ENCODE measurements around the gene XPO6. TPM values are rescaled to one million over a fixed set of nuclear protein-coding genes. Genes with fewer than 3 reads are reported as not detected.

Gene XPO6
- total RNA-seq, 4 donors from 2014 or later = 72.9 to 251 (median 86.4) TPM

DNA sequence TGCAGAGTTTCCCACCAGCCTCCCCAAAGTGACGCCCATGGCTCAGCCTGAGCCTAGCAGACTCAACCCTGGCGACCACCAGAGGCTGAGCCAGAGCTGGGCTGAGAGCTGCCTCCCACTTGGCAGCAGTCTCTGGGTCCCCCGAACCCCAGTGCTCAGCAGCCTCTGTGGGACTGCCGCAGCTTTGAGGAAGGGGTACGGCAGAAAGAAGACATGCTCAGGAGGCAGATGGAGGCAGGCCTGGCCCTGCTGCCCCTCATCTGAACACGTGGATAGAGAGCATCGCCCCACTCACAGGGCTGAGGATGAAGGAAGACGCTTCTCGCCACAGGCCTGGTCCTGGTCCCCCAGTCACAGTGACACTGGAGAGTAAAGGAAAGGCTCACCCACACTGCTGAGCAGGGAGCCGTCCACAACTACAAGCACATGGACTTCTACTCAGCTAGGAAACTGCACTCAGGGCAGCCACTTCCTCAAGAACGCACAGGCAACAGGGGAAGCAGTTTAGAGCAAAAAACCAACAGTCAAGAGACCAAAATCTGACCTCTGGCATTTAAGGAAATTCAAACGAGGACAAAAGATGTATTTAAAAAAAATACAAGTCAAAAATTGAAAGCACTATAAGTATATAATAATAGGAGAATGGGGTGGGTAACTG lies 103.0 kb downstream of the XPO6 start:
- H3K9me3 ChIP-seq = no peaks in the 10 kb centered on the region
- TF ChIP-seq, protein P1, sequence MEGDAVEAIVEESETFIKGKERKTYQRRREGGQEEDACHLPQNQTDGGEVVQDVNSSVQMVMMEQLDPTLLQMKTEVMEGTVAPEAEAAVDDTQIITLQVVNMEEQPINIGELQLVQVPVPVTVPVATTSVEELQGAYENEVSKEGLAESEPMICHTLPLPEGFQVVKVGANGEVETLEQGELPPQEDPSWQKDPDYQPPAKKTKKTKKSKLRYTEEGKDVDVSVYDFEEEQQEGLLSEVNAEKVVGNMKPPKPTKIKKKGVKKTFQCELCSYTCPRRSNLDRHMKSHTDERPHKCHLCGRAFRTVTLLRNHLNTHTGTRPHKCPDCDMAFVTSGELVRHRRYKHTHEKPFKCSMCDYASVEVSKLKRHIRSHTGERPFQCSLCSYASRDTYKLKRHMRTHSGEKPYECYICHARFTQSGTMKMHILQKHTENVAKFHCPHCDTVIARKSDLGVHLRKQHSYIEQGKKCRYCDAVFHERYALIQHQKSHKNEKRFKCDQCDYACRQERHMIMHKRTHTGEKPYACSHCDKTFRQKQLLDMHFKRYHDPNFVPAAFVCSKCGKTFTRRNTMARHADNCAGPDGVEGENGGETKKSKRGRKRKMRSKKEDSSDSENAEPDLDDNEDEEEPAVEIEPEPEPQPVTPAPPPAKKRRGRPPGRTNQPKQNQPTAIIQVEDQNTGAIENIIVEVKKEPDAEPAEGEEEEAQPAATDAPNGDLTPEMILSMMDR (IDR thresholded peaks at IDR 0.05) = no peak
- TF ChIP-seq POLR2A (IDR thresholded peaks at IDR 0.05) = no peak
- H3K27me3 ChIP-seq = no peaks in the 10 kb centered on the region
- H3K36me3 ChIP-seq = no peaks in the 10 kb centered on the region
- no peak overlapping the region for H3K4me3 ChIP-seq
- H3K27ac ChIP-seq = no peak overlapping the region
- intact Hi-C loops (cut with DNase I; ENCODE audit: low total_unique reads) = no loop called here
- DNase-seq = no peak
- H3K4me1 ChIP-seq = no peaks in the 10 kb centered on the region

DNA sequence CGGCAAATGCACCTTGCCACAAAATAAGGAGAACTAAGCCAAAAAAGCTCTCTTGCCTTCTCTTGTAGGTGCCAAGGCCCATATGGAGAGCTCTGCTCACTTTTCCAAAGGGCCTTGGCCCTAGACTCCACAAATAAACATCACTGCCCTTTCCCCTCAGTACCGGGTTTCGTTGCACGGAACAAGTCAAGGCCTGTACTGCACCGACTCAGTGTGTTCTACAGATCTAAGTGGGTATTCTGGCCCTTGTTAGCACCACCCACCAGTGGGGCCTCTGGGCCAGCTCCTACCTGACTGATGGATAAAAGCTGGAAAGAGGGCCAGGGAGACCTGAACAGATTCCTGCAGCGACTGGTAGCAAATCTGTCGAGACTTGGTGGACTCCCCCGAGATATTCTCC lies 104.5 kb downstream of the XPO6 start:
- H3K4me3 ChIP-seq = no peak overlapping the region
- H3K27me3 ChIP-seq = no peaks in the 10 kb centered on the region
- H3K36me3 ChIP-seq = no peaks in the 10 kb centered on the region
- H3K4me1 ChIP-seq = no peaks in the 10 kb centered on the region
- H3K9me3 ChIP-seq = no peaks in the 10 kb centered on the region
- no peak for DNase-seq
- intact Hi-C loops (cut with DNase I; ENCODE audit: low total_unique reads) = no loop called here
- H3K27ac ChIP-seq = no peak overlapping the region
- TF ChIP-seq, protein P1 (IDR thresholded peaks at IDR 0.05) = no peak
- TF ChIP-seq POLR2A (IDR thresholded peaks at IDR 0.05) = no peak

DNA sequence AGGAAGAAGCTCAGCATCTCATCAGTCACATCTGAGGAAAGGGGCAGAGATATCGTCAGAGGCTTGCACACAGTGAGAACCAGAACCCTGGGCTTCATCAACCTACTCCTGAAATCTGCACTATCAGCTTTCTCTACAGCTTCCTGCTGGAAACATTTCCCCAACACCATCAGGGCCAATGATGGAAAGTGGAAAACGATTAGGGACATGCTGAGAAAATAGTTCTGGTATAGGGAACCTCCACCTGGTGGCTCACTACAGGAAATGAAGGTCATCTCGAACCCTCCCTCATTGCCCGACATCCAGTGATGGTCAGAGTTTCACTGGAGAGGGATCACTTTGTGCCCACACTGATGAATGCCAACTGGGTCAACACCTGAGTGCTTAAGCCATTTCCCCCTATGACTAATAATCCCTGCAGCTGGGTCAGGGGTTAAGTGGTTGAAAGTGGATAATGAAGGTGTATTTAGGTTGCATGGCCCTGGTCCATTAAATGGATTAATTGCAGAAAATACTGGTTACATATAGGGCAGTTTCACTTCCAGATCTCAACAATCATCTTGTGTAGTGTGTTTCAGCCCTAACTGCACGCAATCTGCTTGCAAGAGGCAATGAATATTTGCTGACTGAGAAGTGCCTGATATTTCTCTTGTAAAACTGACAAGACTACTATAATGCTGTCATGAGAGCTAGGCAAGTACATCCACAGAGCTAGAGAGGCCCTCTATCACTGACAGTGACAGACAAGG lies 105.1 kb downstream of the XPO6 start:
- Histone ChIP-seq H3K36me3 (no peaks in the 10 kb centered on the region), H3K27ac (no peak overlapping the region), H3K4me3 (no peak overlapping the region), H3K4me1 (no peaks in the 10 kb centered on the region), H3K27me3 (no peaks in the 10 kb centered on the region), H3K9me3 (no peaks in the 10 kb centered on the region)
- TF ChIP-seq, protein P1 (IDR thresholded peaks at IDR 0.05) = no peak
- TF ChIP-seq POLR2A (IDR thresholded peaks at IDR 0.05) = no peak
- DNase-seq = no peak
- intact Hi-C loops (cut with DNase I; ENCODE audit: low total_unique reads) = no loop called here

DNA sequence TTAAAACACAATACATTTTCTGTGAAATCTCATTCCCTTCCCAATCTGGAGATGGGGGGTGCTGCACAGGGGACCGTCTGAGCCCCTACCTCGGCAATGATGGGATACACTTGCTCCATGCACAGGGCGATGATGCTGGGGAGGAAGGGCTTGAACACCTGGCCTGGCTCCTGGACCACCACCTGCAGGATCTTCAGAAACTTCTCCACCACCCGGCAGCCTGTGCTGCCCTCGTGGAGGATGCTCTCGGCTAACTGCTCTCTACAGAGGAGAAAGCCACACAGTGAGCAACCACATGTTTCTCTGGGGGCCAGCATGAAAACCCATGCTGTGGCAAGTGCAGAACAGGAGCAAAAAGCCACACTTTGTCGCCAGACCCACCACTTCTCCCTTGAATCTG lies 105.8 kb downstream of the XPO6 start:
- Histone ChIP-seq H3K4me3 (no peak overlapping the region), H3K4me1 (no peaks in the 10 kb centered on the region), H3K27ac (no peak overlapping the region), H3K36me3 (no peaks in the 10 kb centered on the region), H3K9me3 (no peaks in the 10 kb centered on the region), H3K27me3 (no peaks in the 10 kb centered on the region)
- TF ChIP-seq POLR2A (IDR thresholded peaks at IDR 0.05) = no peak
- TF ChIP-seq, protein P1 (IDR thresholded peaks at IDR 0.05) = no peak
- no peak for DNase-seq
- intact Hi-C loops (cut with DNase I; ENCODE audit: low total_unique reads) = no loop called here

DNA sequence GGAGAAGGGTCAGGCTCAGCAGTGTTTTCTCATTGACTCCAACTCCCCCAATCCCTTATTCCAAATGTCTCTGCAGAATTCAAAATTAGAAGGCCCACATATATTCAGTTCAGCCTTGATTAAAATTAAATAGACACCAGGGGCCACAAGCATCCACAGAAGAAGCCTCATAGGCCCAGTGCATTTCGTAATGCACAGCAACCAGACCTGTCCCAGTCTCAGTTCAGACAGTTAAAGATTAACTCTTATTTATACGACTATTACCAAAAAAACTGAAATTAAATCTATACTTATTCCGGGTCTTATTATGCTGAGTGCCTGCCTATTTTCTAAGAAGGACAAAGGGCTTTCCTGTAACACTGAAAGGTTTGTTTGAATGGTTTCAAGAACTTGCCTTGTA lies 106.5 kb downstream of the XPO6 start:
- H3K4me1 ChIP-seq = no peaks in the 10 kb centered on the region
- no peak for DNase-seq
- no peak overlapping the region for H3K4me3 ChIP-seq
- TF ChIP-seq, protein P1 (IDR thresholded peaks at IDR 0.05) = no peak
- TF ChIP-seq POLR2A (IDR thresholded peaks at IDR 0.05) = no peak
- intact Hi-C loops (cut with DNase I; ENCODE audit: low total_unique reads) = no loop called here
- H3K9me3 ChIP-seq = no peaks in the 10 kb centered on the region
- H3K27me3 ChIP-seq = no peaks in the 10 kb centered on the region
- H3K36me3 ChIP-seq = no peaks in the 10 kb centered on the region
- H3K27ac ChIP-seq = no peak overlapping the region
